ENCODE results near the gene MOGAT3.

GRCh38 chr7:101240226-101241014 is 39.6 kb upstream of the MOGAT3 start:
- TF ChIP-seq CTCF (IDR thresholded peaks at IDR 0.05; ENCODE audit: poor library complexity), result no peak
- TF ChIP-seq EZH2 (IDR thresholded peaks at IDR 0.05; ENCODE audit: borderline replicate concordance), result no peak
- TF ChIP-seq EZH2phosphoT487 (IDR thresholded peaks at IDR 0.05; ENCODE audit: low read depth, severe bottlenecking, unreplicated experiment), result no peak
